GM19372 (cell line): Measurements from ENCODE around the gene PROP1.
"Not testable (repeated sequence)": the region's sequence is repeated elsewhere in the genome, so short reads cannot be mapped to it uniquely, and the experiment has no call there.

Experiments
- ATAC-seq: cut with Tn5 transposase; IDR thresholded peaks from one replicate; pipeline ENCODE4 v1.9.1; 2021; ENCODE audit warnings: mild to moderate bottlenecking, low read depth, moderate library complexity; ENCODE audit not compliant: unreplicated experiment

PROP1 gene

DNA sequence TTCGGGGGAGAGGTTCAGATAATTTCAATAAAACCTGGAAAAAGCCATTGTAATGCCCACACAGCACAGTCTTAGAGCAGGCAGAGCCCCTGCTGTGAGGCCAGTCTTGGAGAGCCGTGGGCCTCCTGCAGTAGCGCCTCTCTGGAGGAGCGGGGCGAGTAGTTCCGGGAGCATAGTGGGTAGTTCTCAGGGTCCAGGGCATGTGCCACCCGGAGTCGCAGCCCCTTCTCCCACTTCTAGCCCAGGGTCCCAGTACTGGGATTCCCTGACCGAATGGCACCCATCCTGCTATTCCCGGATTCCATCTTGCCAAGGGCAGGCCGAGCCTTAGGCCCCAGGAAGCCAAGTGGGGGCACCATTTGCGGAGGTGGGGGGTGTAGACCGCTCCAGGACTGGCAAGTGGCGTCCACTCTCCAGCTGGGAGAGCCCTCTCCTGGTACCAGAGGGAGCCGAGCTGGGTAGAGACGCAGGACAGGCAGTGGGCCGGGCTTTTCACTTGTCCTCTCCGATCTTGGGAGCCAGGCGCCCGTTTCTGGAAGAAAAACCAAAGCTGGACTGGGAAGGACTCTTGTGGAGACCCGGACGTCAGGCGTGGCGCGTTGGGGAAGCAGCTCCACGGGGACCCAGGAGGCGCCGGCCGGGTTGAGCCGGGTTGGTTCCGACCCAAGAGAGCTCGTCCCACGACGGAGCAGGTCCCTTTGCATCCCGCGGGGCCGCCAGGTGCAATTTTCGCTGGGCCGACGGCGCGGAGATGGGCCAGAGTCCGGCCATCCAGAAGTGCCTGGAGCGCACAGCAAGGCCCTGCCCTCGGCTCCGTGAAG lies 12.1 kb downstream of the PROP1 start:
- no peak for ATAC-seq

GRCh38 chr5:177982956-177983355 lies 13.1 kb downstream of the PROP1 start:
- ATAC-seq = no peak

DNA sequence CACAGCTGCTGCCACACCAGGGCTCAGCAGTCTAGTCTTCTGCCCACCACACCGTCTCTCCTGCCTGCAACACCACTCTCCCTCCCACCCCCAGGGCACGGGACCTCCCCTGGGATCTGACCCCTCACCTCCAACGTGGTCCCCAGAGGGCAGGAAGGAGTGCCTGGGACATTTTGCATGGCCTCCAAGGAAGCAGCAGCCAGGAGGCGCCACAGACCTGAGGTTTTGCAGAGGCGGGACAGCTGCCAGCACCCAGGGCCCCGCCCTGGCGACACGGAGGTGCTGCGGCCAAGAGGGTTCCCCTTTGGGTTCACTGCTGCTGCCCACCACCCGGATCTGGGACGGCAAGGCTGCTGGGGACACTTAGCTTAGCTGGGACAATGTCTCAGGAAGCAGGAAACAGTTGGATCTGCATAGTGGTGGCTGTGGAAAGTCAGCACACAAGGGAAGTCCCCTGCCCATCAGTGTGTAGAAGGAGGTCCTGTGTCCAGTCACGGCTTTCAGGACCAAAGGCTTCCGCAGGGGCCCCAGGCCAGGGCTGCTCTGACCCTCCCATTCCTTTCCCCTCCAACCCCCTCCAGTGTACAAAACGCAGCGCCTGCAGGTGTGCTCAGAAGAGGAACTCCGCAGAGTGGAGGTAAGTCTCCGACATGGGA lies 13.8 kb downstream of the PROP1 start:
- no peak for ATAC-seq

DNA sequence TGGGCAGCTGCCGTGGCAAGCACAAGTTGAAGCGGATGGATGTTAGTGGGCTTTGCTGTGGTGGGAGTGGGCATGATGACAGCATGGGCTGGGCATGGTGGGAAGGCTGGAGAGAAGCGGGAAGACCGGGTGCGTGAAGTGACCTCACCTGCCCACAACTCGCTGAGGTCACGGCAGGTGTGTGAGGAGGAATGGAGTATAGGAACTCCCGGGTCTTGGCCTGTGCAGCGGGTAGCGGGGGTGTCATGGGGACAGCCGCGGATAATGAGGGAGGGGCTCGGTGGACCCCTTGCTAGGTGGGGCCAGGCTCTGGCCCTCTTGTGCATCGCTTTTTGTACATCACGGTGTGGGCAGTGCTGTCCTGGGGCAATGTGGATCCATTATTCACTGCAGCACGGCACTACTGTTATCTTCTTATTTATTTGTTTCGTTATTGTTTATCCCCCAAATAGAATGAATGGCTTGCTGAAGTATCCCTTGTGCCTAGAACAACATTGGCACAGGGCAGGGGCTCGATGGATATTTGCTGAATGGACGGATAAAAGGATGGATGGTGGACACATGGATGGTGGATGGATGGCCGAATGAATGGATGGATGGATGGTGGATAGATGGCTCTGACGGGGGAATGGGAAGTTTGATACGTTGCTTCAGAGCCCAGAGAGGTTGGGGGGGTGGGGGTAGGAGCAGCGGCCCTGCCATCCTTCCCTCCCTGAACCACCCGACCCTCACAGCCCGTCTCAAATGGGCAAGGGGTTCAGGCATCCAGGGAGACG lies 14.6 kb downstream of the PROP1 start:
- ATAC-seq = no peak

DNA sequence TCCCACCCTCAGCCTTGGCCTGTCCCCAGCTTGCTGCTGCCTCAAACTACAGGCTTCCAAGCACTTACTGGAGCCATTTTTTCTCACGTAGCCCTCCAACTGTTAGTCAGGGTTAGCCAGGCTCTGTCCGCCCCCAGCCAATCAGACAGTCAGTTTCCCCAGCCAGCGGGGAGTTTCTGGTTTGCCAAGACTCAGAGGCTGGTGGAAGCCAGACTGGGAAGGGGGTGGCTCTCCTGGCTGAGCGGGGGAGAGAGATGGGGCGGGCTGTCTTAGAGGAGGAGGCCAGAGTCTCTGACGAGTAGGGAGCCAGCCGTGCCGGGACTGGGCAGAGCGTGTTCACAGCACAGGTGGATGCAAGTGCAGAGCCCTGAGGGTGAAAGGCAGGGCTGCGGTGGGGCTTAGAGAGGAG lies 15.3 kb downstream of the PROP1 start:
- ATAC-seq = no peak

- not testable (repeated sequence) for ATAC-seq
Measured at GRCh38 chr5:177977600-177977999, 18.4 kb downstream of the PROP1 start.

- ATAC-seq = no peak
Measured at GRCh38 chr5:177973066-177973635, 22.9 kb downstream of the PROP1 start.

GRCh38 chr5:177972613-177973012 lies 23.4 kb downstream of the PROP1 start:
- ATAC-seq = no peak

GRCh38 chr5:177972014-177972413 lies 24.0 kb downstream of the PROP1 start:
- ATAC-seq = not testable (repeated sequence)

GRCh38 chr5:177968661-177969211 lies 27.3 kb downstream of the PROP1 start:
- no peak for ATAC-seq

DNA sequence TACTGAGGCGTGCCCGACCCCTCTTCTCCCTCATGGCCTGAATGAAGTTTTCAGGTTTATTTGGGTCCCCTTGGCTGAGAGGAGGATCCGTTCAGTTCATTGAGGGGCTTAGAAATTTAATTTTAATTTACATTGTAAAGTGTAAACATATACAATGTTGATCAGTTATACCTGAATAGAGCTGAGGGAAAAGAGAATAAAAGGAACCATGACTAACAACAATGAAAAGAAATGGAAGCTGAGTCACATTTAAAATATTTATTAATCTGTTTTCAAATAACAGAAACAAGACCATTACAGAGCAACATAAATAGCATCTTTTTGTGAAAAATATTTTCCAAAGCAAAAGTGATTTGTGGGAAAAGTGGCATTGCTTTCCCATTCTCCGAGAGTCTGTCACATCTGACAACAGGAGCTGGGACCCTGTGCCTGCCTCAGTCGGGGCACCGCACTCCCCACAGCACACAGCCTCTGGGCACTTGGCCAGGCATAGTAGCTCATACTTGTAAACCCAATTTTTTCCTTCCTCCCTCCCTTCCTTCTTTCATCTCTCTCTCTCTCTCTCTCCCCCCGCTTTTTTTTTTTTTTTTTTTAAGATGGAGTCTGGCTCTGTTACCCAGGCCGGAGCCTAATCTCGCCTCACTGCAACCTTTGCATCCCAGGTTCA lies 28.7 kb downstream of the PROP1 start:
- ATAC-seq = no peak

- ATAC-seq = no peak
Measured at GRCh38 chr5:177966839-177967166, 29.2 kb downstream of the PROP1 start.

DNA sequence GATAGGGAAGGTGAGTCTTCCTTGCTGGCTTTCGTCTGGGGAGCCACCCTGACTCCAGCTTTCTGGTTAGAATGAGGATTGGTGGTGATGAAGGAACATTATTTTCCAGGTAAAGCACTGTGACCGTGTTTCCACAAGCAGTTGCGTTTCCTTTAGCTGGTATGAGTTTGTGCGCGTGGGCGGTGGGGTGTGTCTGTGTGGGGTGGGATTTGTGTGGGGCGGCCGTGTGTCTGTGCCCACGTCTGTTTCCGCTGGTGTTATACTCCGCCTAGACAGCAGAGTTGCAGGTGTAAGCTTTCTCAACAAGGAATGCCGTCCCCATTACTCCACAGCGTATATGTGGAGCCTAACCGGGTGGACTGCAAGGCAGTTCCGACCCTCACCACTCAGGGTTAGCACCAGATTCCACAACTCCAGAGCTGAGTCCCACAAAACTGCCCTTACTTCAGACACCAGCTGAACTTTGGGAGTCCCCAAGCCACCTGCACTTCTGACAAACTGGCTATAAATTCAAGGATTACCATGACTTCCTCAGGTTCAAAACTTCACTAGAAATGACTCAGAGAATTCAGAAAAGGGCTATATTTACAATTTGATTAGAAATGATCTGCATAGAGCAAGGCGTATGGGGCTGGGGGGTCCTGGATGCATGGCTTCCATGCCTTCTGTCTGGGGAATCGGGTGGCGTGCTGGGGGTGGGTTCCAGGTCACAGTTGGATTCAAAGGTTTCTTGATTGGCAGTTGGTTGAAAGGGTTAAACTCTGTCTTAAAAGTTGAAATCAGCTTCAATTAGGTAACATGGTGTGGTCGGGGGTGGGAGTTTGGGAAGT lies 29.8 kb downstream of the PROP1 start:
- ATAC-seq = no peak

DNA sequence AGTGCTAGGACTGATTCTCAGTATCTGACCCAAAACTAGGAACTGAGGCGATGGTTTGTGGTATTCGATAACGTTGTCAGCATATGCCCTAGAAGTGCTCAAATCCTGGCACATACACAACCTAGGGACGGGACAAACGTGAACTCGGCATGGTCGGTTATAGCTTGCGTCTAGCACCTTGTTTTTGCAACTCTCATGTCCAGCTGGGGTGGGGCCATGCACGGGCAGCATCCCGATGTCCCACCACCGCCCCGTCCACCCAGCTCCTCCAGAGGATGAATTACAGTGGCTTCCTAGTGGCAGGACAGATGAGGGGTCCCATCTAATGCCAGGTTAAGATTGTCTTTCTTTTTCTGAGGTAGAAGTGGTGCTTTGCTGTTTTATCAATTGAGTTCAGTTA lies 31.6 kb downstream of the PROP1 start:
- no peak for ATAC-seq

- no peak for ATAC-seq
Measured at GRCh38 chr5:177963966-177964365, 32.1 kb downstream of the PROP1 start.

- ATAC-seq = no peak
Measured at GRCh38 chr5:177959315-177959714, 36.7 kb downstream of the PROP1 start.

DNA sequence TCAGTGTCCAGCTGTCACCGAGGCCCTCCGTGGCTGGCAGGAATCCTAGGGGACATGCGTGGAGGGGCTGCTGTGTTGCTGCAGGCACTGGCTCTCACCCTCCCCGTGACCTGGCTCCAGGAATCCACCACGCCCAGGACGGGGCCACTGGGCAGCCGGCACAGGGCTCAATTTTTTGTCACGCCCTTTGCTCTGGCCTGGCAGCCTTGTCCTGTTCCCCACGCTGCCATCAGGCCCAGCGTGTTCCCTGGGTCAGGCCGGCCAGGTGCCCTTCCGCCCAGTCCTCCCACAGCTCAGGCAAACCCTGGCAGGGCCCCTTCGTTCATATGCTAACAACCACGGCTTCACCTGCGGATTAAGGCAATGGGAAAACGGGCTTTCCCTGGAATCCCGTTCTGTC lies 37.3 kb downstream of the PROP1 start:
- ATAC-seq = no peak

DNA sequence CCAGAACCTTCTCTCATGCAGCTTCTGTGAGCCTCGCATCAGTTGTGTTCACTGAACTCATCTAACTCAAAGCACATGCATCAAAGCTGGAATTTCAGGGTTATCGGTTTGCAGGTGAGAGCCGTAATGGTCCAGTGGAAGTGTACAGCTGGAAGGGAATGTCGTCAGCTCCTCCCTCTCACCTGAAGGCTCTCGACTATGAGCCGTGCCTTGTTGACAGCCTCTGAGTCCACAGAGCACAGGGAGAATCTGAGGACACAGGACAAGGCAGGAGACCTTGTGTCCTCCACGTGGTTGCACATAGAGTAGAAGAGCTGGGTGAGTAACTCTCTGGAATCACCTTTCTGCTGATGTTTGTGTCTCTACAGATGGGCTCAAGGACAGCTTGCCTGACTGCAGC lies 38.8 kb downstream of the PROP1 start:
- ATAC-seq = no peak

DNA sequence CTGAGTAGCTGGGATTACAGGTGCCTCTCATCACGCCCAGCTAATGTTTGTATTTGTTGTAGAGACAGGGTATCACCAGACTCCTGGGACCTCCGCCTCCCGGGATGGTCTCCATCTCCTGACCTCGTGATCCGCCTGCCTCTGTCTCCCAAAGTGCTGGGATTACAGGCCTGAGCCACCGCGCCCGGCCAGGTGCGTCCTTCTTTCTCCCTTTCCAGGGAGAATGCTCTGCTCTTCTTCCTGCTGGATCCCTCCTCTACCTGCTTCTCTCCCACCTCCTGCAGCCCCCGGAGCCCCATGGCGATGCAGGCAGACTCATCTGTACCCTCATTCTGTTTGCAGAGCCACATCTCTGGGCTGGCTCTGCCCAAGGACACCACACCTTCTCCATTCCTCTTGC lies 42.9 kb downstream of the PROP1 start:
- not testable (repeated sequence) for ATAC-seq
